IMR-90 (cell line): Measurements from ENCODE around the gene ATP2B2. TPM values are rescaled to one million over a fixed set of nuclear protein-coding genes. Genes with fewer than 3 reads are reported as not detected.

ENCODE experiments used
- ATAC-seq: fragments of 200-7000 bp; cut with Tn5 transposase; 2 replicates; pipeline ENCODE4 v1.9.1; 2020; ENCODE audit warnings: low read depth, mild to moderate bottlenecking, moderate library complexity
- BruUV-seq: library from RNA; stranded (reverse); fragments of 400-500 nt; replicated peaks from 2 replicates; lab custom pipeline; 2021; lab: Mats Ljungman, UMichigan
- CTCF ChIA-PET: fragments of 300-600 bp; formaldehyde crosslinking; extraction: SDS; loops from one replicate; lab custom pipeline; 2021; ENCODE audit warnings: antibody characterized with exemption; lab: Yijun Ruan, JAX
- POLR2A ChIA-PET: fragments of 300-600 bp; sonication (Branson Sonifier 250); formaldehyde crosslinking; loops from one replicate; lab custom pipeline; 2022; ENCODE audit warnings: antibody characterized with exemption; ENCODE audit not compliant: unreplicated experiment; lab: Charles Lee
- DNase-seq: peaks from one replicate; pipeline ENCODE4 v3.0.0; 2013
- H2AFZ ChIP-seq: replicated peaks from 2 replicates; pipeline ENCODE3; 2013; ENCODE audit warnings: low read length, mild to moderate bottlenecking; ENCODE audit not compliant: poor library complexity
- H2AK5ac ChIP-seq: 2 replicates; pipeline ENCODE4 v1.6.1; 2013; ENCODE audit warnings: low read depth, low read length, inconsistent platforms
- H2AK9ac ChIP-seq: replicated peaks from 2 replicates; pipeline ENCODE3; 2013; ENCODE audit warnings: mild to moderate bottlenecking, low read depth, low read length, moderate library complexity; ENCODE audit not compliant: poor library complexity
- H2BK120ac ChIP-seq: 2 replicates; pipeline ENCODE4 v1.6.1; 2013; ENCODE audit warnings: low read depth, low read length, inconsistent platforms
- H2BK15ac ChIP-seq: 3 replicates; pipeline ENCODE4 v1.6.1; 2013; ENCODE audit warnings: low read depth, low read length, inconsistent platforms
- H2BK20ac ChIP-seq: 2 replicates; pipeline ENCODE4 v1.6.1; 2013; ENCODE audit warnings: low read depth, mild to moderate bottlenecking, inconsistent platforms, low read length, moderate library complexity
- H2BK5ac ChIP-seq: 2 replicates; pipeline ENCODE4 v1.6.1; 2013; ENCODE audit warnings: mild to moderate bottlenecking, low read depth, low read length, inconsistent platforms; ENCODE audit not compliant: poor library complexity, severe bottlenecking
- H3K14ac ChIP-seq: replicated peaks from 2 replicates; pipeline ENCODE4 v1.6.1; 2013; ENCODE audit warnings: low read depth, low read length, inconsistent platforms
- H3K18ac ChIP-seq: 2 replicates; pipeline ENCODE4 v1.6.1; 2013; ENCODE audit warnings: low read depth, low read length, control low read depth
- H3K23ac ChIP-seq: 2 replicates; pipeline ENCODE4 v1.6.1; 2013; ENCODE audit warnings: low read depth, low read length, inconsistent platforms
- H3K27ac ChIP-seq: 2 replicates; pipeline ENCODE4 v1.5.1; 2013; ENCODE audit warnings: mild to moderate bottlenecking, control low read depth, low read length; ENCODE audit not compliant: insufficient read depth
- H3K27me3 ChIP-seq: 2 replicates; pipeline ENCODE4 v1.6.1; 2013; ENCODE audit warnings: low read length; ENCODE audit not compliant: control insufficient read depth, insufficient read depth
- H3K36me3 ChIP-seq: 2 replicates; pipeline ENCODE4 v1.6.1; 2013; ENCODE audit warnings: low read length, mixed read lengths; ENCODE audit not compliant: control insufficient read depth, insufficient read depth
- H3K4ac ChIP-seq: 2 replicates; pipeline ENCODE4 v1.6.1; 2013; ENCODE audit warnings: low read depth, low read length, inconsistent platforms
- H3K4me1 ChIP-seq: 2 replicates; pipeline ENCODE4 v1.6.1; 2013; ENCODE audit warnings: low read length, mixed read lengths; ENCODE audit not compliant: control insufficient read depth, insufficient read depth
- H3K4me2 ChIP-seq: 2 replicates; pipeline ENCODE4 v1.6.1; 2013; ENCODE audit warnings: low read depth, mild to moderate bottlenecking, control low read depth, low read length, moderate library complexity
- H3K4me3 ChIP-seq: 2 replicates; pipeline ENCODE4 v1.5.1; 2013; ENCODE audit warnings: low read depth, mild to moderate bottlenecking, control low read depth, low read length, moderate library complexity; ENCODE audit not compliant: insufficient read depth
- H3K56ac ChIP-seq: 2 replicates; pipeline ENCODE4 v1.6.1; 2013; ENCODE audit warnings: low read length, inconsistent platforms; ENCODE audit not compliant: insufficient read depth; ENCODE audit errors: extremely low read depth
- H3K79me1 ChIP-seq, 2 experiments: 2 replicates each; pipeline ENCODE4 v1.6.1; 2013; ENCODE audit warnings: low read length in 2 of 2, inconsistent platforms in 1 of 2, low read depth in 1 of 2
- H3K9ac ChIP-seq: 2 replicates; pipeline ENCODE4 v1.6.1; 2013; ENCODE audit warnings: low read depth, low read length, control low read depth
- H3K9me1 ChIP-seq: 2 replicates; pipeline ENCODE4 v1.6.1; 2013; ENCODE audit warnings: low read length, inconsistent platforms; ENCODE audit not compliant: insufficient read depth
- H3K9me3 ChIP-seq: 2 replicates; pipeline ENCODE4 v1.6.1; 2013; ENCODE audit warnings: low read length; ENCODE audit not compliant: control insufficient read depth, insufficient read depth
- H4K20me1 ChIP-seq: 2 replicates; pipeline ENCODE4 v1.6.1; 2013; ENCODE audit warnings: low read length, inconsistent platforms; ENCODE audit not compliant: insufficient read depth
- H4K5ac ChIP-seq: 2 replicates; pipeline ENCODE4 v1.6.1; 2013; ENCODE audit warnings: mild to moderate bottlenecking, low read depth, low read length, control low read depth
- H4K8ac ChIP-seq, 2 experiments: 2 replicates each; pipeline ENCODE4 v1.6.1; 2013; ENCODE audit warnings: low read depth in 2 of 2, low read length in 2 of 2, control low read depth in 1 of 2, inconsistent platforms in 1 of 2
- H4K91ac ChIP-seq: 2 replicates; pipeline ENCODE4 v1.6.1; 2013; ENCODE audit warnings: low read depth, low read length, inconsistent platforms; ENCODE audit not compliant: insufficient read depth
- BHLHE40 ChIP-seq: fragments of 150-350 bp; IDR thresholded peaks from 2 replicates; pipeline ENCODE4 v1.6.1; 2016; ENCODE audit warnings: mild to moderate bottlenecking, low read depth, low read length
- CEBPB ChIP-seq: IDR thresholded peaks from 2 replicates; pipeline ENCODE4 v1.6.1; 2012; ENCODE audit warnings: low read depth, low read length, improper control_type of control experiment
- CHD1 ChIP-seq: IDR thresholded peaks from 2 replicates; pipeline ENCODE4 v1.6.1; 2012; ENCODE audit warnings: low read depth, low read length, improper control_type of control experiment
- ELK1 ChIP-seq: fragments of 150-350 bp; IDR thresholded peaks from 2 replicates; pipeline ENCODE4 v1.6.1; 2016; ENCODE audit warnings: low read depth, mild to moderate bottlenecking, low read length, moderate library complexity, borderline replicate concordance
- FOS ChIP-seq: fragments of 150-350 bp; IDR thresholded peaks from 2 replicates; pipeline ENCODE4 v1.6.1; 2016; ENCODE audit warnings: low read depth, low read length
- MAFK ChIP-seq: IDR thresholded peaks from 2 replicates; pipeline ENCODE4 v1.6.1; 2012; ENCODE audit warnings: low read depth, low read length, improper control_type of control experiment
- MAZ ChIP-seq: IDR thresholded peaks from 2 replicates; pipeline ENCODE4 v1.6.1; 2012; ENCODE audit warnings: low read depth, mild to moderate bottlenecking, low read length, improper control_type of control experiment, moderate library complexity, borderline replicate concordance
- MXI1 ChIP-seq: IDR thresholded peaks from 2 replicates; pipeline ENCODE4 v1.6.1; 2012; ENCODE audit warnings: low read depth, mild to moderate bottlenecking, low read length, moderate library complexity, borderline replicate concordance
- NFE2L2 ChIP-seq: fragments of 150-350 bp; IDR thresholded peaks from 2 replicates; pipeline ENCODE4 v1.6.1; 2016; ENCODE audit warnings: low read depth, mild to moderate bottlenecking, low read length
- POLR2A ChIP-seq: IDR thresholded peaks from 2 replicates; pipeline ENCODE4 v1.6.1; 2012; ENCODE audit warnings: mild to moderate bottlenecking, low read depth, low read length
- RAD21 ChIP-seq: IDR thresholded peaks from 2 replicates; pipeline ENCODE4 v1.6.1; 2012; ENCODE audit warnings: low read length, improper control_type of control experiment
- RCOR1 ChIP-seq: IDR thresholded peaks from 2 replicates; pipeline ENCODE4 v1.6.1; 2012; ENCODE audit warnings: mild to moderate bottlenecking, low read length, improper control_type of control experiment; ENCODE audit not compliant: insufficient replicate concordance
- RFX5 ChIP-seq: IDR thresholded peaks from 2 replicates; pipeline ENCODE4 v1.8.0; 2012; ENCODE audit warnings: low read depth, mild to moderate bottlenecking, low read length, moderate library complexity
- SMC3 ChIP-seq: fragments of 150-350 bp; IDR thresholded peaks from 2 replicates; pipeline ENCODE4 v1.6.1; 2016; ENCODE audit warnings: low read depth, mild to moderate bottlenecking, antibody characterized with exemption, low read length, moderate library complexity
- WGBS, 2 experiments: methylation state at CpG; one replicate each; pipeline versions ENCODE4 v1.1.5 to v1.1.7; 2013; ENCODE audit warnings: missing lambda C conversion rate in 2 of 2; ENCODE audit not compliant: insufficient read length in 1 of 2; ENCODE audit errors: extremely low coverage in 2 of 2; 5-methylcytosine and 5-hydroxymethylcytosine counted together
- dilution Hi-C: fragments of 300-500 bp; cut with HindIII; formaldehyde crosslinking; loops from one replicate; pipeline ENCODE4 v1.14.3; 2018; ENCODE audit warnings: low sequenced_read_pairs; ENCODE audit not compliant: unreplicated experiment
- in situ Hi-C: fragments of 300-500 bp; cut with MboI; formaldehyde crosslinking; loops from 3 replicates; pipeline ENCODE4 v1.14.3; 2019; ENCODE audit warnings: low sequenced_read_pairs, inconsistent platforms, mixed read lengths
- intact Hi-C: fragments of 100-400 bp; cut with micrococcal nuclease; formaldehyde crosslinking; loops from 2 replicates; pipeline ENCODE4 v1.10.0; 2022
- polyA plus RNA-seq, 3 experiments: library from polyadenylated mRNA; depleted of rRNA; stranded (reverse); fragments of >200 nt; gene quantifications; 2 replicates each; pipeline ENCODE4 v1.2.3, GENCODE V29; 2012; ENCODE audit warnings: low replicate concordance in 1 of 3
- total RNA-seq: library from RNA; depleted of rRNA; stranded (reverse); fragments of >200 nt; gene quantifications from 2 replicates; pipeline ENCODE4 v1.2.3, GENCODE V29; 2012
- TF ChIP-seq, protein P1 (sequence below): fragments of 150-350 bp; IDR thresholded peaks from 2 replicates; pipeline ENCODE4 v1.6.1; 2017; ENCODE audit warnings: mild to moderate bottlenecking, antibody characterized with exemption, low read length, low read depth
- TF ChIP-seq, protein P2 (sequence below): conservative IDR thresholded peaks from 2 replicates; pipeline ENCODE4 v1.5.1; 2012; ENCODE audit warnings: mild to moderate bottlenecking, low read depth, low read length, improper control_type of control experiment

Gene ATP2B2
- total and polyA plus RNA-seq, 2 of the 4 experiments (the other 2 are of a cell fraction), result under 0.01 to 0.02 TPM

DNA sequence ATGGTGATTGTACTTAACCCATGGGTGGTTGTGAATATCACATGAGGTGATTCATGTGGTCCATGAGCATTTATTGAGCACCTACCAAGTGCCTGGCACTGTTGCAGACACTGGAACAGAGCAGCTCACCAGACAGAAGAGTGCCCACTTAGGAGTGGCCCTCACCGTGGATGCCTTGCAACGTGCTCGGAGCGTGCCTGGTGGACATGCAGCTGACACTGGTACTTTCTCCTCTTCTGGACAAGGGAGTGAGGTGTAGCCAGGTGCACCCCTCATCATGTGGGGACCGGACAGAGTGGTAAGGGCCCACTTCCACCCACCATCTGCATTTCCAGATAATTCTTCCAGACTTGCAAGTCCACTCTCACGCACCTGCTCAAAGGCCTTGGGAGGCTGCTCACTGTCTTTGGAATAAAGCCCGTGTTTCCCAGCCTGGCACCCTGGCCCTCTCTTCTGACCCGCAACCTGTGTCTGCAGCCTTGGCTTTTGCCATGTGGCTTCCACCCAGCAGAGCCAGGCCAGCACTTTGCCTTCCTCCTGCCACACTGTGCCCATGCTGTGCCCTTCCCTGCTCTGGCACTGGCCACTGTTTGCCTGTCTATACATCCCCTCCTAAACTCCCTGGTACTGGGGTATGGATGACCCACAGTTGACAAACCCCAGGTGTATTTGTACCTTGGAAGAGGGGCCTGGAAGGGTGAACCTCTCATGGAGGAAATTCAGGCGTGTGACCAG, 93.6 kb downstream of the ATP2B2 start:
- Histone ChIP-seq H3K36me3 (no peaks in the 10 kb centered on the region), H4K8ac (no peak overlapping the region), H2BK20ac (no peak overlapping the region), H2BK120ac (no peak overlapping the region), H3K23ac (no peak overlapping the region), H2AK5ac (no peak overlapping the region), H4K91ac (no peak overlapping the region), H3K9me3 (no peaks in the 10 kb centered on the region), H3K9me1 (peaks cover 4% of the 10 kb centered on the region; the same call in 1 of the 2 replicates), H3K56ac (no peak overlapping the region), H2AFZ (no peak overlapping the region), H3K9ac (no peak overlapping the region), H3K79me1 (no peaks in the 10 kb centered on the region), H2BK5ac (no peak overlapping the region), H3K4me1 (no peaks in the 10 kb centered on the region), H3K14ac (no peak overlapping the region), H2BK15ac (no peak overlapping the region), H3K27ac (no peak overlapping the region), H3K4me3 (no peak overlapping the region), H2AK9ac (no peak overlapping the region), H3K18ac (no peak overlapping the region), H4K5ac (no peak overlapping the region), H3K4me2 (no peak overlapping the region), H4K20me1 (no peaks in the 10 kb centered on the region), H3K4ac (no peak overlapping the region), H3K27me3 (peaks cover 37% of the 10 kb centered on the region)
- BruUV-seq, result no TSS peak
- DNase-seq (no peak), ATAC-seq (no peak)
- dilution Hi-C loops, result no loop called here
- intact Hi-C loops, result no loop called here
- 86% methylated on average over 7 of the region's 9 CpGs; no CpG with 5 or more reads in 1 of the 2 experiments for WGBS, 2 experiments
- no peak for TF ChIP-seq POLR2A
- no peak for TF ChIP-seq ELK1
- TF ChIP-seq MAFK, result no peak
- no peak for TF ChIP-seq MAZ
- TF ChIP-seq NFE2L2, result no peak
- no peak for TF ChIP-seq MXI1
- TF ChIP-seq RAD21, result no peak
- no peak for TF ChIP-seq RCOR1
- TF ChIP-seq FOS, result no peak
- TF ChIP-seq CEBPB, result no peak
- TF ChIP-seq, protein P1, sequence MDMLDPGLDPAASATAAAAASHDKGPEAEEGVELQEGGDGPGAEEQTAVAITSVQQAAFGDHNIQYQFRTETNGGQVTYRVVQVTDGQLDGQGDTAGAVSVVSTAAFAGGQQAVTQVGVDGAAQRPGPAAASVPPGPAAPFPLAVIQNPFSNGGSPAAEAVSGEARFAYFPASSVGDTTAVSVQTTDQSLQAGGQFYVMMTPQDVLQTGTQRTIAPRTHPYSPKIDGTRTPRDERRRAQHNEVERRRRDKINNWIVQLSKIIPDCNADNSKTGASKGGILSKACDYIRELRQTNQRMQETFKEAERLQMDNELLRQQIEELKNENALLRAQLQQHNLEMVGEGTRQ, result no peak
- no peak for TF ChIP-seq RFX5
- no peak for TF ChIP-seq CHD1
- TF ChIP-seq, protein P2, sequence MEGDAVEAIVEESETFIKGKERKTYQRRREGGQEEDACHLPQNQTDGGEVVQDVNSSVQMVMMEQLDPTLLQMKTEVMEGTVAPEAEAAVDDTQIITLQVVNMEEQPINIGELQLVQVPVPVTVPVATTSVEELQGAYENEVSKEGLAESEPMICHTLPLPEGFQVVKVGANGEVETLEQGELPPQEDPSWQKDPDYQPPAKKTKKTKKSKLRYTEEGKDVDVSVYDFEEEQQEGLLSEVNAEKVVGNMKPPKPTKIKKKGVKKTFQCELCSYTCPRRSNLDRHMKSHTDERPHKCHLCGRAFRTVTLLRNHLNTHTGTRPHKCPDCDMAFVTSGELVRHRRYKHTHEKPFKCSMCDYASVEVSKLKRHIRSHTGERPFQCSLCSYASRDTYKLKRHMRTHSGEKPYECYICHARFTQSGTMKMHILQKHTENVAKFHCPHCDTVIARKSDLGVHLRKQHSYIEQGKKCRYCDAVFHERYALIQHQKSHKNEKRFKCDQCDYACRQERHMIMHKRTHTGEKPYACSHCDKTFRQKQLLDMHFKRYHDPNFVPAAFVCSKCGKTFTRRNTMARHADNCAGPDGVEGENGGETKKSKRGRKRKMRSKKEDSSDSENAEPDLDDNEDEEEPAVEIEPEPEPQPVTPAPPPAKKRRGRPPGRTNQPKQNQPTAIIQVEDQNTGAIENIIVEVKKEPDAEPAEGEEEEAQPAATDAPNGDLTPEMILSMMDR, result no peak
- no peak for TF ChIP-seq BHLHE40
- TF ChIP-seq SMC3, result no peak
- ChIA-PET CTCF (no interaction called here), POLR2A (no interaction called here)
- in situ Hi-C loops, result no loop called here
